ENCODE results near the gene EXD3. TPM values are rescaled to one million over a fixed set of nuclear protein-coding genes. Genes with fewer than 3 reads are reported as not detected.

EXD3 gene
- total RNA-seq, 6 experiments from 2014 or later: 6.4 to 10.6 (median 8.7) TPM

GRCh38 chr9:137445275-137445807, 22.4 kb upstream of the EXD3 start:
- no peak overlapping the region for H3K4me3 Mint-ChIP-seq
- H3K4me1 Mint-ChIP-seq (ENCODE audit: low read depth): peaks cover 30% of the 10 kb centered on the region
- H3K27ac Mint-ChIP-seq: no peak overlapping the region
- peak; percentile 90 for TF ChIP-seq CTCF (IDR thresholded peaks at IDR 0.05)
- H3K36me3 Mint-ChIP-seq (ENCODE audit: low read depth): no peaks in the 10 kb centered on the region
- no peaks in the 10 kb centered on the region for H3K9me3 Mint-ChIP-seq
- peaks cover 2% of the 10 kb centered on the region; the same call in 1 of the 2 replicates for H3K27me3 Mint-ChIP-seq (ENCODE audit: insufficient read depth)
- DNase-seq: peak; percentile 82

- no peaks in the 10 kb centered on the region for H3K36me3 Mint-ChIP-seq (ENCODE audit: low read depth)
- H3K27me3 Mint-ChIP-seq (ENCODE audit: insufficient read depth): peaks cover 2% of the 10 kb centered on the region; the same call in 1 of the 2 replicates
- no peak overlapping the region for H3K27ac Mint-ChIP-seq
- TF ChIP-seq CTCF (IDR thresholded peaks at IDR 0.05): peak; percentile 32; the same call in 1 of the 2 replicates
- no peak overlapping the region for H3K4me3 Mint-ChIP-seq
- no peaks in the 10 kb centered on the region for H3K9me3 Mint-ChIP-seq
- H3K4me1 Mint-ChIP-seq (ENCODE audit: low read depth): peaks cover 30% of the 10 kb centered on the region
- no peak for DNase-seq
These were observed 21.3 kb upstream of the EXD3 start for GRCh38 chr9:137444106-137444790.

GRCh38 chr9:137441935-137442321, 19.0 kb upstream of the EXD3 start:
- no peaks in the 10 kb centered on the region for H3K9me3 Mint-ChIP-seq
- TF ChIP-seq CTCF (IDR thresholded peaks at IDR 0.05): no peak
- H3K27me3 Mint-ChIP-seq (ENCODE audit: insufficient read depth): peaks cover 4% of the 10 kb centered on the region
- no peaks in the 10 kb centered on the region for H3K36me3 Mint-ChIP-seq (ENCODE audit: low read depth)
- no peak for DNase-seq
- no peak overlapping the region for H3K27ac Mint-ChIP-seq
- peak overlapping the region; percentile 65 for H3K4me3 Mint-ChIP-seq
- H3K4me1 Mint-ChIP-seq (ENCODE audit: low read depth): peaks cover 23% of the 10 kb centered on the region

GRCh38 chr9:137441289-137441934, 18.4 kb upstream of the EXD3 start, which contains the start of gene ENTPD8:
ENTPD8 (minus strand) TSS chr9:137441357; CDS start chr9:137438285, 3,072 bp downstream.
- no peak for DNase-seq
- Mint-ChIP-seq H3K36me3 (ENCODE audit: low read depth) (no peaks in the 10 kb centered on the region), H3K4me1 (ENCODE audit: low read depth) (peaks cover 18% of the 10 kb centered on the region), H3K27ac (no peak within 1 kb of the TSS), H3K4me3 (peak within 1 kb of the TSS; percentile 65), H3K27me3 (ENCODE audit: insufficient read depth) (peaks cover 4% of the 10 kb centered on the region), H3K9me3 (no peaks in the 10 kb centered on the region)
- no peak for TF ChIP-seq CTCF (IDR thresholded peaks at IDR 0.05)

- H3K9me3 Mint-ChIP-seq: no peaks in the 10 kb centered on the region
- no peaks in the 10 kb centered on the region for H3K36me3 Mint-ChIP-seq (ENCODE audit: low read depth)
- no peak for TF ChIP-seq CTCF (IDR thresholded peaks at IDR 0.05)
- no peak overlapping the region for H3K27ac Mint-ChIP-seq
- peaks cover 6% of the 10 kb centered on the region for H3K4me1 Mint-ChIP-seq (ENCODE audit: low read depth)
- no peak for DNase-seq
- H3K27me3 Mint-ChIP-seq (ENCODE audit: insufficient read depth): peaks cover 4% of the 10 kb centered on the region
- no peak overlapping the region for H3K4me3 Mint-ChIP-seq
These were observed 16.3 kb upstream of the EXD3 start for GRCh38 chr9:137439158-137439714.
